ENCODE results near the gene SLBP. TPM values are rescaled to one million over a fixed set of nuclear protein-coding genes. Genes with fewer than 3 reads are reported as not detected.
A peak's percentile ranks its signal among the peaks of the same experiment; 100 is the strongest.

The SLBP gene
- polyA plus RNA-seq, 1 experiment, result 36.9 TPM

GRCh38 chr4:1690698-1691097 is 21.4 kb downstream of the SLBP start:
- Histone ChIP-seq H3K36me3 (ENCODE audit: control insufficient read depth, insufficient read depth, low read length) (peaks cover 13% of the 10 kb centered on the region), H3K4me3 (ENCODE audit: low read depth, low read length) (no peak overlapping the region), H3K27me3 (ENCODE audit: control insufficient read depth, insufficient read depth, low read length) (no peaks in the 10 kb centered on the region)
- TF ChIP-seq CTCF (IDR thresholded peaks at IDR 0.05; ENCODE audit: insufficient read depth, low read depth, low read length), result no peak
- POLR2A ChIA-PET, result no interaction called here
- CTCF ChIA-PET, result interaction anchor here (1.1 to 10.9 kb wide), 5 partner anchors 16 to 119 kb away, joined by 3 to 167 read pairs (median 5); partner anchors contain the start of genes SLBP, TACC3 and TMEM129
- DNase-seq (ENCODE audit: low read depth), result no peak

GRCh38 chr4:1686440-1687036 is 25.6 kb downstream of the SLBP start:
- H3K4me3 ChIP-seq (ENCODE audit: low read depth, low read length), result no peak overlapping the region
- POLR2A ChIA-PET, result no interaction called here
- no peak for DNase-seq (ENCODE audit: low read depth)

GRCh38 chr4:1685235-1686150 is 26.6 kb downstream of the SLBP start:
- no peak for TF ChIP-seq CTCF (IDR thresholded peaks at IDR 0.05; ENCODE audit: insufficient read depth, low read depth, low read length)
- peak overlapping the region; percentile 38; the same call in 1 of the 2 replicates for H3K4me3 ChIP-seq (ENCODE audit: low read depth, low read length)
- no peak for DNase-seq (ENCODE audit: low read depth)
- ChIA-PET POLR2A (no interaction called here), CTCF (no interaction called here)
- no peaks in the 10 kb centered on the region for H3K27me3 ChIP-seq (ENCODE audit: control insufficient read depth, insufficient read depth, low read length)
- H3K36me3 ChIP-seq (ENCODE audit: control insufficient read depth, insufficient read depth, low read length), result no peaks in the 10 kb centered on the region

More at GRCh38 chr4:1686440-1687036, 25.6 kb downstream of the SLBP start:
- TF ChIP-seq CTCF (IDR thresholded peaks at IDR 0.05; ENCODE audit: insufficient read depth, low read depth, low read length), result no peak
- peaks cover 6% of the 10 kb centered on the region for H3K36me3 ChIP-seq (ENCODE audit: control insufficient read depth, insufficient read depth, low read length)
- CTCF ChIA-PET, result interaction anchor here (10.9 kb wide), 1 partner anchor 37 kb away, joined by 167 read pairs; the partner anchor contains the start of genes TACC3 and TMEM129
- no peaks in the 10 kb centered on the region for H3K27me3 ChIP-seq (ENCODE audit: control insufficient read depth, insufficient read depth, low read length)

GRCh38 chr4:1684506-1685234 is 27.4 kb downstream of the SLBP start:
- Histone ChIP-seq H3K36me3 (ENCODE audit: control insufficient read depth, insufficient read depth, low read length) (no peaks in the 10 kb centered on the region), H3K4me3 (ENCODE audit: low read depth, low read length) (peak overlapping the region; percentile 38), H3K27me3 (ENCODE audit: control insufficient read depth, insufficient read depth, low read length) (no peaks in the 10 kb centered on the region)
- TF ChIP-seq CTCF (IDR thresholded peaks at IDR 0.05; ENCODE audit: insufficient read depth, low read depth, low read length), result no peak
- CTCF ChIA-PET, result no interaction called here
- DNase-seq (ENCODE audit: low read depth), result no peak
- POLR2A ChIA-PET, result no interaction called here
